IMR-90 (cell line): Measurements from ENCODE around the gene PIM3.
A peak's percentile ranks its signal among the peaks of the same experiment; 100 is the strongest.

Experiments
- MAZ ChIP-seq: IDR thresholded peaks from 2 replicates; pipeline ENCODE4 v1.6.1; 2012; ENCODE audit warnings: low read depth, mild to moderate bottlenecking, low read length, improper control_type of control experiment, moderate library complexity, borderline replicate concordance
- POLR2A ChIP-seq: IDR thresholded peaks from 2 replicates; pipeline ENCODE4 v1.6.1; 2012; ENCODE audit warnings: mild to moderate bottlenecking, low read depth, low read length
- RFX5 ChIP-seq: IDR thresholded peaks from 2 replicates; pipeline ENCODE4 v1.8.0; 2012; ENCODE audit warnings: low read depth, mild to moderate bottlenecking, low read length, moderate library complexity
- TF ChIP-seq, protein P1 (sequence below): conservative IDR thresholded peaks from 2 replicates; pipeline ENCODE4 v1.5.1; 2012; ENCODE audit warnings: mild to moderate bottlenecking, low read depth, low read length, improper control_type of control experiment

DNA sequence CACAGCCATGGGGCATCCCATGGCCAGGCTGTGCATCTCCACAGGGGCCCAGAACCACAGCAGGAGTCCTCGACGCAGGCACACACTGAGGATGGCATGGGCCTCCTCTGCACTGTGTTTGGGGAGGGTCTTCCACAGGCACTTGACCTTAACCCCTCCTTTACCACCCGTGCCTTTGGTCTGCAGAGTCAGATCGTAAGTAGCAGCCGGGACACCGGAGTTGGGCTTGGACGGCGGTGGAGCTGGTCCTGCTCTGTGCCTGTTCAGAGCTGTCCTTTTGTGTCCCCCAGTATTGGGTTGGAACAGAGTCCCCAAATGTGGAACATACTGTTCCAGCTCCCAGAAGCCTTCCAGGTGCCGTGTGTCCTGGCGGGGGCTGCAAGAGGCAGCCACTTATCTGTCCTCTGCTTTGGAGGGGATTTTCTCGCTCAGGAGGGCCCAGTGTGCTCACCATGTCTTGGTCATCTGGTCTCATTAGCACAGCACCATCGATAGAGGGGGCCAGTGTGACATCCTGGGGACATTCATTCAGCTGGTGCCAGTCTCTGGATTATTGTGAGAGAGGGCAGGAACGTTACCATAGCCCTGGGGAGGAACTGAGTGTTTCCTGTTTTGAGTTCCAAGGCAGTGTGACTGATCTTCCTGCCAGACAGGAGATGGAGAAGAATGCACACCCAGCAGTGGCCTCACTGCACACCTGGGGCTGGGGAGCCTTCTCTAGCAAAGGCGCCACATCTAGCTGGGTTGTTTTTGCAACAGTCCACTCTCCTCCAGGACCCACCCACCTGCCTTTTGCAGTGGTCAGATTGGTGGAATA lies 29.8 kb upstream of the PIM3 start:
- TF ChIP-seq RFX5 (no peak), POLR2A (no peak), MAZ (no peak)
- TF ChIP-seq, protein P1, sequence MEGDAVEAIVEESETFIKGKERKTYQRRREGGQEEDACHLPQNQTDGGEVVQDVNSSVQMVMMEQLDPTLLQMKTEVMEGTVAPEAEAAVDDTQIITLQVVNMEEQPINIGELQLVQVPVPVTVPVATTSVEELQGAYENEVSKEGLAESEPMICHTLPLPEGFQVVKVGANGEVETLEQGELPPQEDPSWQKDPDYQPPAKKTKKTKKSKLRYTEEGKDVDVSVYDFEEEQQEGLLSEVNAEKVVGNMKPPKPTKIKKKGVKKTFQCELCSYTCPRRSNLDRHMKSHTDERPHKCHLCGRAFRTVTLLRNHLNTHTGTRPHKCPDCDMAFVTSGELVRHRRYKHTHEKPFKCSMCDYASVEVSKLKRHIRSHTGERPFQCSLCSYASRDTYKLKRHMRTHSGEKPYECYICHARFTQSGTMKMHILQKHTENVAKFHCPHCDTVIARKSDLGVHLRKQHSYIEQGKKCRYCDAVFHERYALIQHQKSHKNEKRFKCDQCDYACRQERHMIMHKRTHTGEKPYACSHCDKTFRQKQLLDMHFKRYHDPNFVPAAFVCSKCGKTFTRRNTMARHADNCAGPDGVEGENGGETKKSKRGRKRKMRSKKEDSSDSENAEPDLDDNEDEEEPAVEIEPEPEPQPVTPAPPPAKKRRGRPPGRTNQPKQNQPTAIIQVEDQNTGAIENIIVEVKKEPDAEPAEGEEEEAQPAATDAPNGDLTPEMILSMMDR = peak; percentile 68
